Anterior cingulate cortex (tissue), 58 donors: ENCODE results near the gene DLG2.

ENCODE experiments used
- DNase-seq, 58 donors: peaks; one replicate each; lab custom pipeline; 2025; lab: John Stamatoyannopoulos, UW

DLG2 gene

DNA sequence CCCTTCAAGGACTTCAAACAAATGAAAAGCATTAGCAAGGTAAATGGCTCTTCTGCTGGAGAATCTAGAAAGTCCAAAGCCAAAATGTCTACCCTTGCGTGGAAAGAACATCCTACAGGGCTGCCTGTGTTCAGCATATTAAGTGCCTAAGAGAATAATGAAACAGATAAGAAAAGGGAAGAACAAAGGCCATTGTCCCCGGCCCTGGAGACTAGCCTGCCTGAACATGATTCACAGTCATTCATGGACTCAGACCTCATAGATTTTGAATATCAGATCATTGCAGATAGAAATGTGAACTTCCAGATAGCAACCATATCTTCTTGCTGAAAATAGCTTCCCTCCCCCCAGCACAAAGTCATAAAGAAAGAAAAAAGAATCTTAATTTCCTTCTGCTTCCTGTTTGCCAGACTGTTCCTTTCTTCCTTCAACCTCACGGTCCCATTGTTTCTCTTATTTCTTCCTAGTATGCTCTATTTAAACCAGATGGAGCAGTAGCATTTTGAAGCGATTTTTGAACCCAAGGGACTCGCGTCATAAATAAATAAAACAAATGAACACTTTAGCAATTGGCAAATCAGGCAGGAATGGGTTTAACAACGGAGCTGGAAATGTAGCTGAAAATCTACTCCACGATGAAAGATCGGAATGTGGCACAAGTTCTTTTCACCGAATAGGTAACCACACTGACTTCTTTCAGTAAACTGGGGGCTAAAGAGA lies 1932.8 kb downstream of the DLG2 start:
- DNase-seq = peak in 14 of 58 donors; percentile 3 to 61 (median 18)

DNA sequence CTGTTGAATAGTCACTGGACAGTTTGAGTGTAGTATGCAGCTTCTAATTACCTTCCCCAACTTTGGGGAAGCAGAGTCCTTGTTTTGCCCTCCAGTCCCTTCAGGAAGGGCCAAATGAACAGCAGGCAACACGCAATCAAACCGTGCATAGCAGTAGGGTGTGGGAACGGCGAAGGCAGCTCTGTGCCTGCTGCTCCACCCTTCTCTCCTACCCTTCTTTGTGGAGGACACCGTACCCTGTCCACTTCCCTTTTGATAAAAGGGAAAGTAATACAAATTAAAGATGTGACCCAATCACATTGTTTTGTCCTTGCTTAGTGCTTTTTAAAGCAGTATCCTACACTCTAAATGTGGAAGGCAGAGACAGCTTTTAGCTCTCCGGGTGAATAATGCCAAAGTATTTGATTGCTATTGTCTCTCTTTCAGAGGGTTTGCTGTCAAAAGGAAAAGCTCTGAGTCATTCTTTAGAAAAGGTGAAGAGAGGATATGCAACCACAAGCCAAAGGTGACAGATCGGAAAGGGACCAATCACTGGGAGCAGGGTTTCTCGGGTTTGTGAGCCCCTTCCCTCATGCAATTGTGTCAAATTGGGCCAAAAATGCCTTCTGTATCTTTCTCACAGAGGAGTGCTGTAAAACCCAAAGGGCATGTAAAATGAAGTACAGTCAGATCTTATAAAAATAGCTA lies 1933.7 kb downstream of the DLG2 start:
- DNase-seq = no peak

DNA sequence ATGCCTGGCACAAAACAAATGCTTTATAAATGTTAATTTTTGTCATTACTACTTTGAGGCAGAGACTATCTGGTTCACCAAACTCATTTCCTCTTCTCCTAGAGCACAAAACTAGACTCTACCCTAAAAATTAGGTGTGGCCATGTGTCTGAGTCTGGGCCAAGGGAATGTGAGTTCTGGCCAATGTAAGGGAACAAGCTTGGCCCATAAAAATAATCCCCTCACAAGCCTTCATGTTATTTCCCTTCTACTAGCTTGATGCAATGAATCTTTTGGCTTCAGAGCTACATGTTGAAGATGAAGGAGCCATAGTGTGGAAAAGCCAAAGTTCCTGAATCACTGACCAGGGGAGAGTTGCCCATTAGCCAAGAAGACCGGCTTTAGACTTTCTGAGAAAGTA lies 1934.5 kb downstream of the DLG2 start:
- DNase-seq = no peak

DNA sequence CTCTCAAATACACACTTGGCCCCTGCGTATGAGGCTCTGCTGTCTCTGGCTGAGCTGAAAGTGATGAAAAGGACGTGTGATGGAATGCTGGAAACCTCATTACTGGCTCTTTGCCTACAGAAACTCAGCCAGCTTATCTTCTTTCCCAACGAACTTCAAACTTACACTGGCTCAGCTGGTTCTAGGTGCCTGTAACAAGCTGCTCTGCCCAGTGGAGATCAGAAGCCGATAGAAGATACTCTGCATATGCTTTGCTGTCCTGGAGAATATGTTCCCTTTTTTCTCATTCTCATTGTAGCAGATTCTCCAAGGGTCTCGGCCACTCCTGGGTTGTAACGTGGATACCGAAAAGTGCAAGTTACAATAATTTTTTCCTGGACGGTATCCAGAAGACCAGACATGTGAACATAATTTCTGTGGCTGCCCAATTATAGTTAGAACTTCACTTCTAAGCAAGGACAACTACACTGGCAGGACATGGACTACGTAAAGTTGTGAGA lies 1935.6 kb downstream of the DLG2 start:
- DNase-seq = peak in 6 of 58 donors; percentile 2 to 41 (median 19)

DNA sequence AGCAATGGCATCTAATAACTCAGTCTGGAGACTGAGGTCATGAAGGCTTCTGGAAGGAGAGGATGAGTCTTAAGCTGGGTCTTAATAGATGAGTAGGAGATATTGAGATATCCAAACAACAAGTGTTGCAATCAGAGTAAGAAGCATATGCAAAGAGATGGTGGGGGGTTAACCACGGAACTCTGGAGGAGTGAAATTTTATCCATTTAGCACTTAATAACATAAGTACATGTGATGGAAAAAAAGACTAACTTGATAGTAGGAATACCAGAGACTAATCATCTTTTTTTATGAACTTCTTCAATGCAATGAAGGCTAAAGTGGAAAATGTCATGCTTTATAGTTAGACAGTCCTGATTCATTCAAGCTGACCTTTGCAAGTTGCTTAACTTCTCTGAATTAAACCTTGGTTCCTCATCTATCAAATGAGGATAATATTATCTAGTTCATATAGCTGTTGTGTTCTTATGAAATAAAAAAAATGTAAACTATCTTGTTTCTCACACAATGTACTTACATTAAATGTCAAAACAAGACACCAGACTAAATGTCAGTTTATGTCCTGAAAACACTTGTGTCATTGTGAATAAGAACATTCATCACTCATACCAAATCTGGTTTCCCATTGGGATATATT lies 1937.9 kb downstream of the DLG2 start:
- no peak for DNase-seq

DNA sequence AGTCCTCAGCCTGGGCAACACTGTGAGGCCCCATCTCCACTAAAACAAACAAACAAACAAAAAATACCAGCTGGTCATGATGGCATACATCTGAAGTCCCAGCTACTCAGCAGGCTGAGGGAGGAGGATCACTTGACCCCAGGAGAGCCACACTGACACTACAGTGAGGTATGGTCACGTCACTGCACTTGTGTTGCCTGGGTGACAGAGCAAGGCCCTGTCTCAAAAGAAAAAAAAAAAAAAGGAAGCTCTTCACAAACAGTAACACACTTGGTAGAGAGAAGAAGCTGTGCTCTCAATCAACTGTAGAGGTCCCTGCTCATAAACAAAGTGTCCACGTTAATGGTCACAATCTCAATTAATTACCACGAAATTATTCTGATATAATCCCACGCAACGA lies 1939.4 kb downstream of the DLG2 start:
- DNase-seq = no peak

DNA sequence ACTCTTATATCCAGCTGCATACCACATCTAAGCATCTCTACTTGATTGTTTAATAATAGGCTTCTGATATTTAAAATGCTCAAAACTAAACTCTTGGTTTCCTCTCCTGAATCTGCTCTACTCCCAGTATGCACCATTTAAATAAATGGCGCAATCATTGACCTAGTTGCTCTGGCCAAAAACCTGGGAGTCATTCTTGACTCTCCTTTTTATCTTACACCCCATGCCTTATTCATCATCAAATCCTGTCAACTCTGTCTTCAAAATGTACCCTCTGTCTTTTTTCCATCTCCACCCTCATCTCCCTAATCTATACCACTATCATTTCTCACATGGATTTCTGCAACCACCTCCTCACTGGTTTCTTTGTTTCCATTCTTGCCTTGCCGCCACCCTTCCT lies 1941.4 kb downstream of the DLG2 start:
- no peak for DNase-seq

DNA sequence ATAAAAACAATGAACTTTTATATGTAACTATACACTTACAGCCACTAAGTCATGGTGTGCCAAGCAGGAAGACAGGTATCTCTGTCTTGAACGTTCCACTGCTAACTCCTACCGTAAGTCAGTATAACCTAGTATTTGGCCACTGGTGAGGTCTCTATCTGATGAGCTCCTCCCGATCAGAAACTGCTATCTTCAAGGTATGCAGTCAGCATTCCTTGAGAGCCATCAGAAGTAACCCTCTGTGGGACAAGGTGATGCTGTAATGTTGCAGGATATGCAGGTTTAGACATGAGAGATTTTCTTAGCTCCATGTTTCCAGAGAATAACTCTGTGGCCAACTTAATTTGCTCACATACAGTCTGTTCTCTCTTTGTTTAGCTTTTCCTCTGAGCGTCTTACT lies 1943.1 kb downstream of the DLG2 start:
- DNase-seq = no peak

DNA sequence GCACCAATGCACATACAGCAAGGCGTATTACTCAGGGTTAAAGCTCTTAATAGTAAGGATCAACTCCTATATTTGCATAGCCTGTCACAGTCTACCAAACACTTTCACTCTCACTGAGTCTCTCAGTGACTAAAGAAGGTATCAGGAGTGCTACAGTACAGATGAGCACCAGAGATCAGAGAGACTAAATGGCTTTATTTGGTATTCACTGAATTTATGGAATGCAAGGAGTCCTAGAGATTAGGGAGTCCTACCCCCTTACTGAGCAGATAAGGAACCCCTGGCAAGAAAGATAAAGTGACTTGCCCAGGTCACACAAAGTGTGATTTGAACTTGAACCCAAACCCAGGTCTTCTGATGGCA lies 1944.6 kb downstream of the DLG2 start:
- no peak for DNase-seq

DNA sequence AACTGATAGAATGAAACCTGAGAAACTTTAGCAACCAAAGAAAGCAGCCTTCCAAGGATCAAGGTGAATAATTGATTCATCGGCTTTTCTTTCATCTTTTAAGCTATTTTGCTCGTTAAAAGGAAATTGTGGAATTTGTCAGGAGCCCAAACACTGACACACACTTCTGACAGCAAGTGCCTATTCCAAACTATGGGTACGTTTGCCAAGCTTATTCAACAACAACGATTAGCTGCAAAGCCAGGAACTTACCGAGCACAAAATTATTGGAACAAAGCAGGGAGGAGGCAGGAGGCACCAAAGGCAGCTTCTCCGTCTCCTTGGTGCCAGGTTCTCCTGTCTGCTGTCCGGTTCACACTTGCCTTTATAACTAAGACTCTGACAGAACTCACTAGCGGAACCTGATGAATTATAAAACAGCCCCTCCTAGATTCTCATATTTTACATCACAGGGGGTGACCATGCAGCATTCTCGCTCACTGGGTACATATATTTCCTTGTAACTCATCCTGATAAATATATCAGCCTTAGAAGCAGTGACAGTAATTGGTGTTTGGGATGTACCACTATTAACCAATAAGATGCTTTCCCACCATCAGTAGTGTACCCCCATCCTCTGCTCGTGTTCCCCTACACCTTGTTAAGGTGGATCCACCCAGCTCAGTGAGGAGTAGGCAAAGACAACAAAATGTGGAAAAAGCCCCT lies 1945.1 kb downstream of the DLG2 start:
- peak in 2 of 58 donors; percentile 11 to 20 for DNase-seq

DNA sequence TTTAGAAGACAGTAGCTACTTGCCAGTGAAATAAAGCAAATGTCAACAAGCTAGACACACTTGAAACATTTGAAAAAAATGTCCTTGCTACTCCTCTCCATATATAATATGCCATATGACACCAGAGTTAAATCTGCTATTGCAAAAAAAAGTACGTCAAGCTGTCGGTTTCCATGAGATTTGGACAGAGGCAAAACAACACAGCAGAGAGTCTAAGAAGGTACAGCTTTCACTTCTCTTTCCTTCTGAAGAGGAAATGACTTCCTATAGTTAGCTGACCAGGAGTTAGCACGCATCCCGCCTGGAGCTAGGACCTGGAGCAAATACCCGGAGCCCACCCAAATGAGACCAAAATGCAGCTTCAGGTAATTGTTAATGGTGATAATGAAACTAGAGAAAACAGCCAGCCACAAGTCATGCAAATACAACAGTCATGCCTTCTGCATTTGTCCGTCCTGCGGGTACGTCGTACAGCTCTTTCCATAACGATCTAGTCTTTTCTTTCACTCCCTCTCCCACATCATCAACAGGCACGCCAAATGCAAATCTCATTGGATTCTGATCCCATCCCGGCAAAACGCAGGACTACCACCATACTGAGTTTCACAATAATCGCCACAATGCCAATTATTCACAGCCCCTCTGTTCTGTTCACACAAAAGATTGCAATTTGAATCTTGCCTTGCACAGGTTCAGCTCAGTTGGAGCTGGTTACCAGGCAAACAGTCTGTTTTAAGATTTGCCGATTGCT lies 1945.9 kb downstream of the DLG2 start:
- peak in 13 of 58 donors; percentile 2 to 41 (median 18) for DNase-seq

DNA sequence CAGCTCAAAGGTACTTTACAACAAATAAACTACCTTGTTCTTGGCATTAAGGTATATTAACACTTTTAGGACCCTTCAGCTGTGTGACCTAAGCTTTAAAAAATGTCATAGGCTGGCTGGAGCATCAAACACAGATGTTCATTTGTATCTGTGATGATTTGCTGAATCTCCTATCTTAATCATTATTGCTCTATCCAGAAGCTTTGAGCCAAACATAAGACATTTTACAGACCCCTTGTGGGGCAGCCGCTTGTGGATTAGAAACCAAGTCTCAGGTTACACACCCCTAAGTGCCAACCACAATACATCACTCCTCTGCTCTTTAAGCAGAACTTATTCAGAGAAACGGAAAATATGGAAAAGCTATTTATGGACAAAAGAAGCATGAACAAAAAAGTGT lies 1946.8 kb downstream of the DLG2 start:
- DNase-seq = no peak

DNA sequence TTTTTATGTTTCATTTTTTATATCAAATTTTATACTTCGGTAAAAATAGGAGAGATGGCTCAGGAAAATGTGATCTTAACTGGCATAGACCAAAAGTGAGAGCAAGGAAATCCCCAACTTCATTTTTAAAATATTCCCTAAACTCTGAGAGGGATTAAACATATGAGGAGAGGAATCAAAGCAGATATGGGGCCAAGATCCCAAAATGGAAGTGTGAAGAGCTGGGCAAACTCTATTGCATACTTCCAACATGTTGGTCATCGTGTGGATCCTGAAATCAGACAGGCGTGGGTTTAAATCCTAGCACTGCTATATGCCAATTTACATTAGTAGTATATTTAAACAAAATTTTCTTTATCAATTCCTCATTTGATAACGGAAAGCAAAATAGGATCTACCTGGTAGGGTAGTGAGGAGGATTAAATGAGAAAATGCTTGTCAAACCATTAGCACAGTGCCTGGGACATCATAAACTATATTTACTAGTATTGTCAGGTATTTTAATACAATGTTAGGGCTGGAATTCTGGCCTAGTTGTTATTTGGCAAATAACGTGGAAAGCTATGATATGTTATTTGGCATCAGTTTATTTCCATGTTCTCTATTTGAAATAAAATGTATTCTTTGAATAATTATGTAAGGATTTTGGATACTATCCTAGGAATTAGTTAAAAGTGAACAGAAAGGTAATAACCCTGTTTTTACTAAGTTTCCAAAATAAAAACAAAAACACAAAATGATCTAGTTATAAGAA lies 1948.1 kb downstream of the DLG2 start:
- DNase-seq = no peak

DNA sequence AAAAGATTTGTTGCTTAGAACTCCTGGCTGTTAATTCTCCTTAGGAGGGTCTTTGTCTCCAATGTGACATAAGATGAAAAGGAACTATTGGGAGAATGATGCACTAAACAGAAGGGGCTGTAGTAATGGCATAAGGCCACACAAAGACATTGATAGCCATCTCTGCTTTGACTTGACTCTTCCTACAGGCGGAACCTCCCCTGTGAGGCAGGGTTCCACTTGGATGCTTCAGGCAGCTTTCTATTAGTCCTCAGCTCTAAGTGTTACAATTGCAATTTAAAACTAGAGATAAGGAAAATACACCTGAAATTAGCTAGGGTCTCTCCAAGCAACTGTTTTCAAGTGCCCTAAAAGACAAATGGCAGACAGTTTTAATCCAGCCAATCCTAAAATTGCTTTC lies 1949.4 kb downstream of the DLG2 start:
- no peak for DNase-seq

DNA sequence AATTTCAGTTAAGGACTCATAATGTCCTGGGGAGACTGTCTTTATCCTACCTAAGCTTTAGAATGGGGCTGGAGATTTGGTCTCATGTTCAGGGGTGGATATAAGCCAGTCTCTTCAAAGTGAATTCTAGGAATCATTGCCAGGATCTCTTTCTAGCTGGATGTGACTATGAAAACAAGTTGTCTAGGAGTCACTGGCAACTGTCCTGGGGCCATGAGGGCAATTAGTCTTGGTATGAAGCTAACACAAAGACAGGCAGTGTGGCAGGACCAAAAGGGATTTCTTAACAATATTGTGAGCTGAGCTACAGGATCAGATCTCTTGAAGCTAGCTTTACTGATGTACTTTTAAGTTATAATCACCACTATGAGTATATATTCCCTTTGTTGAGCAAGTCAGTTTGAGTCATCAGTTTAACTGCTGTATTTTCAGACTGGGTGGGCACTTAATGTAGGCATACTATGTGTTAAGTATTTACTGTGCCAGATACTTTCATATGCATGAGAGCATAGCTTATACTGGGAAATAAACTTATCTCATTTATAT lies 1951.0 kb downstream of the DLG2 start:
- no peak for DNase-seq

DNA sequence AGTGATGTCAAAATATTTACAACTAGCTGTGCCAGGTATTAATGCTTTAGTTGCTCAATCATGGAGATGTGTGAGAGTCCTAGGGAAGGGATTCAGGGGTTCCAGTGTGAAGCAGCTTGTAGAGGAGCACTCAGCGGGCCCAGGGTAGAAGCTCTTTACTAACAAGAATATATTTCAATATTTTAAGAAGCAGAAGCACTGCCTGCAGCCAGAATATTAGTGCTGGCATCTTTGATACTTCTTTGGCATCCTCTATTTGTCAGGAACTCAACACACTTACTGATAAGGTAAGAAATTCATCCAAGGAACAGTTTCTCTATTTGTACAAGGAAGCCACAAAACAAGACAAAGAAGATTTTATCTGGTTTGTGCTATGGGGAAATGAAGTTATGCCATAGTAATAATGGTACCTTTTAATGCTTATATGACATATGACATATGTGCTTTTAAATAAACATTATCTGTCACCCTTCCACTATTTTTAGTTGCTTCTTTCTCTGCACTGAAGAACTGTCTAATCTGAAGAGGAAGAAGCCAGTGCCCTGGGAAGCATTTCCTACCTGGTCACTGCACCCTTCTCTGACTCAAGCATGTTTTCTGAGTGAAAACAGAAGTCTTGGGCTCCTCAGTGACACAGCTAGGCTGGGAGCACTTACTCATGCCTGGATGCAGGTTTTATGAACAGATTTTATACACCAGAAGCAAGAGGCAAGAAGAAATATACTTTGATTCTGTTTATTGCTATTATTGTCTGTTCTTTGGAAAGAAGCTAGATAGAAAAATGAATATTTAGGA lies 1952.8 kb downstream of the DLG2 start:
- no peak for DNase-seq

DNA sequence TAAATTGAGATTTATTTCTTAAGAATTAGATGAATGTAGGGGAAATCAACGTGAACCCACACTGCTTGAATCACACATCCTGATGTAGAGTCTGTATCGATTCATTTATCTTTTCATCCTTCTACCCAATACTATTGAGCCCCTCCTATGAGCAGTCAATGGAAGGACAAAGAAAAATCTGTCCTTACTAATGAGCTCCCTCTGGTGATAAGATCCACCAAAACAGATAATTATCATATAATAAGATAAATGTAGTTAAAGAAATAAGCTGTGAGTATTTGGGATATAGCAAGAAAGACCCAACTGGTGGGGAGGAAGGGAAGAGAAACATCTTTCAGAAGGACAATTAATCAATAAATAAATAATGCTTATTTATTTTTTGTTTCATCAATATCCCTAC lies 1955.9 kb downstream of the DLG2 start:
- no peak for DNase-seq

DNA sequence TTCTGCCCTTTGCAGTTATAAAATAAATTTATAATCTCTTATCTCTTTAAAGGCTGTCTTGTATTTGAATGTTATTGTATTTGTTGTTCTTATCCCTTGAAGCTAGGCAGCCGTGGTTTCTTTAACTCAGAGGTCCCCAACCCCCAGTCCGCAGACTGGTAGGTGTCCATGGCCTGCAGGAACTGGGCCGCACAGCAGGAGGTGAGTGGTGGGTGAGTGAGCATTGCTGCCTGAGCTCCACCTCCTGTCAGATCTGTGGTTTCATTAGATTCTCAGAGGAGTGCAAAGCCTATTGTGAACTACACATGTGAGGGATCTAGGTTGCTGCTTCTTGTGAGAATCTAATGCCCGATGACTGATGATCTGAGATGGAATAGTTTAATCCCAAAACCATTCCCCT lies 1961.0 kb downstream of the DLG2 start:
- DNase-seq = no peak
